OCI-LY3 (cell line): ENCODE measurements around the gene ARSK.

Experiments
- H2AFZ ChIP-seq: fragments of 200-600, 300-600 bp; shearing (Covaris generic); 2 replicates; pipeline ENCODE4 v1.6.0; 2014; ENCODE audit warnings: antibody characterized with exemption, low read depth, low read length
- H3K27ac ChIP-seq: fragments of 200-600, 300-600 bp; sonication (generic); 2 replicates; pipeline ENCODE4 v1.5.1; 2014; ENCODE audit warnings: mild to moderate bottlenecking, low read length, moderate library complexity, mixed read lengths
- H3K27me3 ChIP-seq: fragments of 200-600, 300-600 bp; sonication (generic); 2 replicates; pipeline ENCODE4 v1.6.1; 2014; ENCODE audit warnings: low read depth, low read length, mixed read lengths
- H3K36me3 ChIP-seq: fragments of 200-600, 300-600 bp; sonication (generic); replicated peaks from 2 replicates; pipeline ENCODE3; 2014; ENCODE audit warnings: low read depth, low read length, mixed read lengths
- H3K4me1 ChIP-seq: fragments of 300-600, 200-600 bp; sonication (generic); 2 replicates; pipeline ENCODE4 v1.6.1; 2014; ENCODE audit warnings: low read length, mixed read lengths
- H3K4me2 ChIP-seq: fragments of 200-600, 300-600 bp; sonication (generic); 2 replicates; pipeline ENCODE4 v1.6.1; 2014; ENCODE audit warnings: low read length, mixed read lengths
- H3K4me3 ChIP-seq: fragments of 300-600, 200-600 bp; sonication (generic); 2 replicates; pipeline ENCODE4 v1.5.1; 2014; ENCODE audit warnings: antibody characterized with exemption, mild to moderate bottlenecking, low read length, moderate library complexity
- H3K79me2 ChIP-seq: fragments of 300-600, 200-600 bp; shearing (Covaris generic); 2 replicates; pipeline ENCODE4 v1.6.1; 2014; ENCODE audit warnings: mild to moderate bottlenecking, low read length, mixed read lengths
- H3K9ac ChIP-seq: fragments of 300-600, 200-600 bp; shearing (Covaris generic); 2 replicates; pipeline ENCODE4 v1.6.0; 2014; ENCODE audit warnings: mild to moderate bottlenecking, low read length, moderate library complexity
- H3K9me3 ChIP-seq: fragments of 200-600, 300-600 bp; shearing (Covaris generic); 2 replicates; pipeline ENCODE4 v1.6.1; 2014; ENCODE audit warnings: low read length, mixed read lengths; ENCODE audit not compliant: insufficient read depth
- H4K20me1 ChIP-seq: fragments of 200-600, 300-600 bp; sonication (generic); 2 replicates; pipeline ENCODE4 v1.6.1; 2016; ENCODE audit warnings: low read length, mixed read lengths; ENCODE audit not compliant: insufficient read depth
- EZH2phosphoT487 ChIP-seq: fragments of 200-600 bp; shearing (Covaris generic); IDR thresholded peaks from 2 replicates; pipeline ENCODE4 v1.6.1; 2018; ENCODE audit warnings: antibody characterized with exemption, mixed run types, low read depth
- TF ChIP-seq, protein P1 (sequence below): fragments of 200-600, 300-600 bp; sonication (generic); IDR thresholded peaks from 2 replicates; pipeline ENCODE4 v1.5.1; 2014; ENCODE audit warnings: antibody characterized with exemption, low read length, low read depth

The ARSK gene

DNA sequence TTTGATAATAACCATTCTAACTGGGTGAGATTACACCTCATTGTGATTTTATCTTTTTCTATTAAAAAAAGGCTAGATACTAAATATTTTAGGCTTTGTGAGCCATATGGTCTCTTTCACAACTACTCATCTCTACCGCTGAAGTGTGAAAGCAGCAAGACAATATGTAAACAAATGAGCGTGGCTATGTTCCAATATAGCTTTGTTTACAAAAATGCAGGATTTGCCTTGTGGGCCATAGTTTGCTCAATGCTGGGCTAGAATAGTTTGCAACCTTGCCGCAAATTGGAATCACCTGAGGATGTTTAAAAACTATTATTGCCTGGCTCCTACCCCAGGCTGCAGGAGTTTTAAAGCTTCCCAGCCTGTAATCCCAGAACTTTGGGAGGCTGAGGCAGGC is 54.8 kb downstream of the ARSK start:
- Histone ChIP-seq H3K36me3 (no peaks in the 10 kb centered on the region), H3K79me2 (no peaks in the 10 kb centered on the region), H2AFZ (no peak overlapping the region), H3K4me1 (peaks cover 2% of the 10 kb centered on the region), H4K20me1 (no peaks in the 10 kb centered on the region), H3K4me3 (no peak overlapping the region), H3K27ac (no peak overlapping the region), H3K9me3 (no peaks in the 10 kb centered on the region), H3K4me2 (no peak overlapping the region), H3K9ac (no peak overlapping the region), H3K27me3 (no peaks in the 10 kb centered on the region)
- TF ChIP-seq, protein P1, sequence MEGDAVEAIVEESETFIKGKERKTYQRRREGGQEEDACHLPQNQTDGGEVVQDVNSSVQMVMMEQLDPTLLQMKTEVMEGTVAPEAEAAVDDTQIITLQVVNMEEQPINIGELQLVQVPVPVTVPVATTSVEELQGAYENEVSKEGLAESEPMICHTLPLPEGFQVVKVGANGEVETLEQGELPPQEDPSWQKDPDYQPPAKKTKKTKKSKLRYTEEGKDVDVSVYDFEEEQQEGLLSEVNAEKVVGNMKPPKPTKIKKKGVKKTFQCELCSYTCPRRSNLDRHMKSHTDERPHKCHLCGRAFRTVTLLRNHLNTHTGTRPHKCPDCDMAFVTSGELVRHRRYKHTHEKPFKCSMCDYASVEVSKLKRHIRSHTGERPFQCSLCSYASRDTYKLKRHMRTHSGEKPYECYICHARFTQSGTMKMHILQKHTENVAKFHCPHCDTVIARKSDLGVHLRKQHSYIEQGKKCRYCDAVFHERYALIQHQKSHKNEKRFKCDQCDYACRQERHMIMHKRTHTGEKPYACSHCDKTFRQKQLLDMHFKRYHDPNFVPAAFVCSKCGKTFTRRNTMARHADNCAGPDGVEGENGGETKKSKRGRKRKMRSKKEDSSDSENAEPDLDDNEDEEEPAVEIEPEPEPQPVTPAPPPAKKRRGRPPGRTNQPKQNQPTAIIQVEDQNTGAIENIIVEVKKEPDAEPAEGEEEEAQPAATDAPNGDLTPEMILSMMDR: no peak

DNA sequence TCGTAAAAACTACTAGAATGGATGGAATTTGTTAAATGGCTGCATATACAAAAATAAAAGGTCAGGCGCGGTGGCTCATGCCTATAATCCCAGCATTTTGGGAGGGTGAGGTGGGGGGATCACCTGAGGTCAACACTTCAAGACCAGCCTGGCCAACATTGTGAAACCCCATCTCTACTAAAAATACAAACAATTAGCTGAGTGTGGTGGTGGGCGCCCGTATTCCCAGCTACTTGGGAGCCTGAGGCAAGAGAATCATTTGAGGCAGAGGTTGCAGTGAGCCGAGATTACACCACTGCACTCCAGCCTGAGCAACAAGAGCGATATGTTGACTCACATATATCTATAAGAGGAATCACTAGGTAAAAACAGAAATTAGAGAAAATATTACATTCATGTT is 55.6 kb downstream of the ARSK start:
- Histone ChIP-seq H3K4me2 (no peak overlapping the region), H4K20me1 (no peaks in the 10 kb centered on the region), H3K4me3 (no peak overlapping the region), H3K36me3 (no peaks in the 10 kb centered on the region), H3K27me3 (no peaks in the 10 kb centered on the region), H3K9ac (no peak overlapping the region), H3K4me1 (peaks cover 10% of the 10 kb centered on the region), H3K27ac (no peak overlapping the region), H3K79me2 (no peaks in the 10 kb centered on the region), H3K9me3 (no peaks in the 10 kb centered on the region), H2AFZ (no peak overlapping the region)
- TF ChIP-seq EZH2phosphoT487: no peak
- TF ChIP-seq, protein P1: no peak

DNA sequence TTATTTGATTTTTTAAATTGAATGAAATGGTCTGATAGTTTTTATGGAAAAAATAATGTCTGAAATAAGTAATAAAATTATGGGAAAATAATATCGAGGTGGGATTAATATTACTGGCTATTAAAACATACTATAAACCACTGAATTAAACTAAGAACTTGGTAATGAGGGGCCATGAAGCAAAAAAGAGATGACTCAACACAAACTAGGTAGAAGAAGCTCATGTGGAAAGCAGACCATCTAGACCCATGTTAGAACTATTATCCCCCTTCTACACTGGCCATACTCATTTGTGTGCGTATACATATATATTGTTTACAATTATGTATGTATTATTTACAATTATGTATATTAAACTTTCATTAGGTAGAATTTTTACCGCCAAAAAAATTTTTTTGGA is 56.5 kb downstream of the ARSK start:
- no peak overlapping the region for H3K4me3 ChIP-seq
- H3K36me3 ChIP-seq: no peaks in the 10 kb centered on the region
- no peaks in the 10 kb centered on the region for H3K79me2 ChIP-seq
- H3K27ac ChIP-seq: no peak overlapping the region
- no peaks in the 10 kb centered on the region for H4K20me1 ChIP-seq
- no peak overlapping the region for H3K9ac ChIP-seq
- H2AFZ ChIP-seq: no peak overlapping the region
- H3K4me1 ChIP-seq: peaks cover 10% of the 10 kb centered on the region
- H3K9me3 ChIP-seq: no peaks in the 10 kb centered on the region
- TF ChIP-seq, protein P1: no peak
- no peak for TF ChIP-seq EZH2phosphoT487
- no peak overlapping the region for H3K4me2 ChIP-seq
- no peaks in the 10 kb centered on the region for H3K27me3 ChIP-seq

DNA sequence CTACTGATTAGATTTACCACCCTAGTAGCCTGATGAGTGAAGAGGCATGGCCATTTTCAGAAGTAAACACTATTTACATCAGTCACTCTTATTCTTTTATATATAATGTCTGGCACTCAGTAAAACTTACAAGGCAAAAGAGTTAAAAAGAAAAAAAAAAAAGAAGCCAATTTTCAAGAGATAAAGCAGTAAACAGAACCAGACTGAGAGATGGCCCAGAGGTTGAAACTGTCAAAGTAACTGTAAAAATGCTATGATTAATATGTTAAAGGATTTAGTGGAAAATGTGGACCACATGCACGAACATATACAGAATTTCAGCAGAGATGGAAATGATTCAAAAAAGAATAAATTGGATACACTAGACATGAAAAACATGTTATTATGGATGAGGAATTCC is 58.6 kb downstream of the ARSK start:
- Histone ChIP-seq H3K9ac (no peak overlapping the region), H3K4me2 (no peak overlapping the region), H3K27me3 (no peaks in the 10 kb centered on the region), H3K4me3 (no peak overlapping the region), H3K36me3 (no peaks in the 10 kb centered on the region), H3K9me3 (no peaks in the 10 kb centered on the region), H2AFZ (no peak overlapping the region), H4K20me1 (no peaks in the 10 kb centered on the region), H3K27ac (no peak overlapping the region), H3K4me1 (peaks cover 19% of the 10 kb centered on the region), H3K79me2 (no peaks in the 10 kb centered on the region)
- TF ChIP-seq, protein P1: no peak
- no peak for TF ChIP-seq EZH2phosphoT487
